Suprapubic skin (tissue), 4 donors: Measurements from ENCODE around the gene CEP72. TPM values are rescaled to one million over a fixed set of nuclear protein-coding genes. Genes with fewer than 3 reads are reported as not detected.

Experiments used
- DNase-seq, 2 donors: peaks; one replicate each; pipeline ENCODE4 v3.0.0-alpha.2; 2019; ENCODE audit warnings: low spot score in 2 of 2
- H3K27ac ChIP-seq: fragments of 200-600 bp; sonication (generic); one replicate; pipeline ENCODE4 v1.5.1; 2019
- H3K27me3 ChIP-seq: fragments of 200-600 bp; sonication (generic); one replicate; pipeline ENCODE4 v1.5.1; 2019
- H3K36me3 ChIP-seq: fragments of 200-600 bp; sonication (generic); one replicate; pipeline ENCODE4 v1.5.1; 2019
- H3K4me1 ChIP-seq: fragments of 200-600 bp; sonication (generic); one replicate; pipeline ENCODE4 v1.5.1; 2019
- H3K4me3 ChIP-seq: fragments of 200-600 bp; sonication (generic); one replicate; pipeline ENCODE4 v1.5.1; 2019; ENCODE audit warnings: mild to moderate bottlenecking
- H3K9me3 ChIP-seq: fragments of 200-600 bp; sonication (generic); one replicate; pipeline ENCODE4 v1.5.1; 2019
- EP300 ChIP-seq: sonication (generic); formaldehyde crosslinking; IDR thresholded peaks from one replicate; pipeline ENCODE4 v1.6.1; 2017; ENCODE audit warnings: antibody characterized with exemption
- POLR2A ChIP-seq, 2 donors: fragments of 450-650 bp; IDR thresholded peaks; one replicate each; pipeline ENCODE4 v1.6.1; 2017; ENCODE audit warnings: antibody characterized with exemption in 2 of 2, mild to moderate bottlenecking in 2 of 2, moderate library complexity in 2 of 2
- POLR2AphosphoS5 ChIP-seq, 3 donors: sonication (generic); formaldehyde crosslinking; IDR thresholded peaks; one replicate each; pipeline ENCODE4 v1.6.1; 2017; ENCODE audit warnings: antibody characterized with exemption in 3 of 3
- WGBS: methylation state at CpG from one replicate; pipeline ENCODE4 v1.1.5; 2018; 5-methylcytosine and 5-hydroxymethylcytosine counted together
- total RNA-seq, 4 donors: library from RNA; depleted of rRNA; stranded (reverse); fragments of >200 nt; gene quantifications; one replicate each; pipeline ENCODE4 v1.1.0, GENCODE V29; 2016
- TF ChIP-seq, protein P1 (sequence below), 2 donors: fragments of 200-600 bp in 1 of 2; fragments of 450-650 bp in 1 of 2; sonication (generic) in 1 of 2; IDR thresholded peaks; one replicate each; pipeline ENCODE4 v1.5.1; 2016 to 2019; ENCODE audit warnings: antibody characterized with exemption in 2 of 2, mild to moderate bottlenecking in 1 of 2, moderate library complexity in 1 of 2

The CEP72 gene
- total RNA-seq, 4 donors from 2014 or later: 8.3 to 13.6 (median 10.9) TPM

GRCh38 chr5:652023-652515 lies 39.9 kb downstream of the CEP72 start:
- no peak overlapping the region for H3K4me3 ChIP-seq
- peaks cover 7% of the 10 kb centered on the region for H3K36me3 ChIP-seq
- TF ChIP-seq, protein P1, sequence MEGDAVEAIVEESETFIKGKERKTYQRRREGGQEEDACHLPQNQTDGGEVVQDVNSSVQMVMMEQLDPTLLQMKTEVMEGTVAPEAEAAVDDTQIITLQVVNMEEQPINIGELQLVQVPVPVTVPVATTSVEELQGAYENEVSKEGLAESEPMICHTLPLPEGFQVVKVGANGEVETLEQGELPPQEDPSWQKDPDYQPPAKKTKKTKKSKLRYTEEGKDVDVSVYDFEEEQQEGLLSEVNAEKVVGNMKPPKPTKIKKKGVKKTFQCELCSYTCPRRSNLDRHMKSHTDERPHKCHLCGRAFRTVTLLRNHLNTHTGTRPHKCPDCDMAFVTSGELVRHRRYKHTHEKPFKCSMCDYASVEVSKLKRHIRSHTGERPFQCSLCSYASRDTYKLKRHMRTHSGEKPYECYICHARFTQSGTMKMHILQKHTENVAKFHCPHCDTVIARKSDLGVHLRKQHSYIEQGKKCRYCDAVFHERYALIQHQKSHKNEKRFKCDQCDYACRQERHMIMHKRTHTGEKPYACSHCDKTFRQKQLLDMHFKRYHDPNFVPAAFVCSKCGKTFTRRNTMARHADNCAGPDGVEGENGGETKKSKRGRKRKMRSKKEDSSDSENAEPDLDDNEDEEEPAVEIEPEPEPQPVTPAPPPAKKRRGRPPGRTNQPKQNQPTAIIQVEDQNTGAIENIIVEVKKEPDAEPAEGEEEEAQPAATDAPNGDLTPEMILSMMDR (IDR thresholded peaks at IDR 0.05): no peak
- no peak for TF ChIP-seq EP300
- no peak for TF ChIP-seq POLR2A (IDR thresholded peaks at IDR 0.05)
- TF ChIP-seq POLR2AphosphoS5 (IDR thresholded peaks at IDR 0.05): no peak
- H3K4me1 ChIP-seq: no peaks in the 10 kb centered on the region
- H3K9me3 ChIP-seq: no peaks in the 10 kb centered on the region
- 98% methylated on average over 7 of the region's 8 CpGs for WGBS
- H3K27me3 ChIP-seq: no peaks in the 10 kb centered on the region
- H3K27ac ChIP-seq: no peak overlapping the region
- peak in 1 of 2 donors; percentile 77 for DNase-seq

GRCh38 chr5:652773-653350 lies 40.7 kb downstream of the CEP72 start:
- Histone ChIP-seq H3K4me1 (no peaks in the 10 kb centered on the region), H3K27me3 (no peaks in the 10 kb centered on the region), H3K36me3 (peaks cover 7% of the 10 kb centered on the region), H3K9me3 (no peaks in the 10 kb centered on the region), H3K27ac (no peak overlapping the region), H3K4me3 (no peak overlapping the region)
- 83% methylated on average over 10 of the region's 11 CpGs for WGBS
- no peak for TF ChIP-seq EP300
- TF ChIP-seq POLR2A (IDR thresholded peaks at IDR 0.05): no peak
- TF ChIP-seq, protein P1 (IDR thresholded peaks at IDR 0.05): no peak
- DNase-seq: peak in 1 of 2 donors; percentile 59

DNA sequence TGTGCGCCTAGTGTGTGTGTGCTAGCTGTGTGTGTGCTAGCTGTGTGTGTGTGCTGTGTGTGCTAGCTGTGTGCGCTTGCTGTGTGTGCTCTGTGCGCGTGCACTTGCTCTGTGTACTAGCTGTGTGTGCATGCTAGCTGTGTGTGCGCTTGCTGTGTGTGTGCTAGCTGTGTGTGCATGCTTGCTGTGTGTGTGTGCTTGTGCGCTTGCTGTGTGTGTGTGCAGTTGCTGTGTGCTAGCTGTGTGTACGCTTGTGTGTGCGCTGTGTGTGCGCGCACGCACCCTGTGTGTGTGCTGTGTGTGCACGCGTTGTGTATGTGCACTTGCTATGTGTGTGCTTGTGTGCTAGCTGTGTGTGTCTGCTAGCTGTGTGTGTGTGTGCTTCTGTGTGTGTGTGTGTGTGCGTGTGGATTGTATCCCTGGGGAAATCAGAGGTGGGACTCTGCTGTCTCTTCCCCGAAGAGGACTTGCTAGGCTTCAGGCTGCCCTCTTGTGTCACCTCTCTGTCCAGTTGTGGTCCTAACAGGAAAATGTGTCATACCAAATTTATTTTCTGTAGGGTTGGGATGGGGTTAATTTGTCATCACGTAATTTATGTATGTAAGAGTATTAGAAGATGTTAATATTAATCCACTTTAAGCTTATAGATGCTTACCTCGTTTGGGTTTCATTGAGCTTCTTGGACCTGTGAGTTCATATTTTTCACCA lies 42.1 kb downstream of the CEP72 start:
- Histone ChIP-seq H3K27ac (no peak overlapping the region), H3K4me1 (no peaks in the 10 kb centered on the region), H3K4me3 (no peak overlapping the region), H3K36me3 (peaks cover 16% of the 10 kb centered on the region), H3K9me3 (no peaks in the 10 kb centered on the region), H3K27me3 (no peaks in the 10 kb centered on the region)
- TF ChIP-seq POLR2AphosphoS5 (IDR thresholded peaks at IDR 0.05) (no peak), EP300 (no peak)
- TF ChIP-seq, protein P1 (IDR thresholded peaks at IDR 0.05): no peak
- DNase-seq: peak in 1 of 2 donors; percentile 45
- WGBS: 75% methylated on average over 16 of the region's 17 CpGs

GRCh38 chr5:655406-655805 lies 43.3 kb downstream of the CEP72 start:
- TF ChIP-seq, protein P1 (IDR thresholded peaks at IDR 0.05): no peak
- TF ChIP-seq POLR2AphosphoS5 (IDR thresholded peaks at IDR 0.05) (no peak), EP300 (no peak), POLR2A (IDR thresholded peaks at IDR 0.05) (no peak)
- DNase-seq: peak in 1 of 2 donors; percentile 68
- H3K27me3 ChIP-seq: no peaks in the 10 kb centered on the region
- H3K9me3 ChIP-seq: no peaks in the 10 kb centered on the region
- WGBS: 97% methylated on average over 13 of the region's 13 CpGs
- H3K4me1 ChIP-seq: no peaks in the 10 kb centered on the region
- H3K27ac ChIP-seq: no peak overlapping the region
- no peak overlapping the region for H3K4me3 ChIP-seq
- H3K36me3 ChIP-seq: peaks cover 27% of the 10 kb centered on the region

GRCh38 chr5:657570-657969 lies 45.4 kb downstream of the CEP72 start:
- TF ChIP-seq POLR2AphosphoS5 (IDR thresholded peaks at IDR 0.05): no peak
- TF ChIP-seq, protein P1 (IDR thresholded peaks at IDR 0.05): no peak
- TF ChIP-seq EP300: no peak
- TF ChIP-seq POLR2A (IDR thresholded peaks at IDR 0.05): no peak
- Histone ChIP-seq H3K36me3 (peaks cover 36% of the 10 kb centered on the region), H3K27ac (no peak overlapping the region), H3K4me1 (no peaks in the 10 kb centered on the region), H3K9me3 (no peaks in the 10 kb centered on the region), H3K4me3 (no peak overlapping the region), H3K27me3 (no peaks in the 10 kb centered on the region)
- WGBS: 97% methylated on average over 6 of the region's 6 CpGs
- DNase-seq: peak in 1 of 2 donors; percentile 37
